ENCODE measurements around the gene ADAM22. TPM values are rescaled to one million over a fixed set of nuclear protein-coding genes. Genes with fewer than 3 reads are reported as not detected.

ADAM22 gene
- polyA plus RNA-seq, 2 of the 4 experiments (the other 2 are of a cell fraction) = 0.53 to 0.59 TPM

DNA sequence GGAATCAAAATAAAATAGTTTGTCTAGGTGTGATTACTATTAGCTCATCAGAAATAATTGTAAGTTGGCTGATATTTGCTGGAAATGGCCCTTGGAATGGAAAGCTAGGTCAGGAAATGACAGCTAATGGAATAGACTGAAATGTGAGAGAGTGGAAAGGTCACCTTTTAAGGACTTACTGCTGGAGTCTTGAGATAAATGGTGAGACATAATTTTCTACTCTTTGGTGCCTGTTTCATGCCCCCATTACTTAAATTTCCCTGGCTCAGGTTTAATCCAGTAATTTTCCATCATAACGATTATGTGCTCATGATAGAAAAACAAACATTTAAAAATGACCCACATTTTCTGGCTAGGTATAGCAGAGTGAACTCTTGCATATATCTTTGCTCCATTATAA is 123.6 kb downstream of the ADAM22 start:
- ATAC-seq (no peak), FAIRE-seq (no peak), DNase-seq (ENCODE audit: low read depth in 1 of 2, low spot score in 1 of 2) (no peak)
- no peak for TF ChIP-seq JUNB (IDR thresholded peaks at IDR 0.05)
- TF ChIP-seq CEBPB (IDR thresholded peaks at IDR 0.05) = no peak
- ChIA-PET POLR2A (no interaction called here), CTCF (no interaction called here)
- WGBS (ENCODE audit: missing lambda C conversion rate) = 5% methylated on average over 1 of the region's 1 CpG
- Histone ChIP-seq H3K4me3 (no peak overlapping the region), H3K27ac (no peak overlapping the region), H3K9me3 (no peaks in the 10 kb centered on the region), H3K4me1 (no peaks in the 10 kb centered on the region), H3K4me2 (no peak overlapping the region)

DNA sequence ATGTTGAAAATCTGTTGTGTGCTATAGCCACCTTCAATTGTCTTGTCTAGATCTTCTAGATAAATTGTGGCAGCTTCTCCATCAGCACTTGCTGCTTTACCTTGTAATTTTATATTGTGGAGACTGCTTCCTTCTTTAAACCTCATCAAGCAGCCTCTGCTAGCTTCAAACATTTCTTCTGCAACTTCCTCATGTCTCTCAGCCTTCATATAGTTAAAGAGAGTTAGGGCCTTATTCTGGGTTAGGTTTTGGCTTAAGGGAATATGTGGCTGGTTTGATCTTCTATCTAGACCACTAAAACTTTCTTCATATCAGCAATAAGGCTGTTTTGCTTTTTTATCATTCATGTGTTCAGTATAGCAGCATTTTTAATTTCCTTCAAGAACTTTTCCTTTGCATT is 128.2 kb downstream of the ADAM22 start:
- POLR2A ChIA-PET = no interaction called here
- no peak for DNase-seq (ENCODE audit: low read depth in 1 of 2, low spot score in 1 of 2)
- TF ChIP-seq RFX5 (IDR thresholded peaks at IDR 0.05) (no peak), HEYL (CRISPR knock-in tag; IDR thresholded peaks at IDR 0.05) (no peak), ZC3H11A (IDR thresholded peaks at IDR 0.05) (no peak), MAFK (IDR thresholded peaks at IDR 0.05; ENCODE audit: partially characterized antibody) (no peak)
- Histone ChIP-seq H3K4me2 (no peak overlapping the region), H3K4me3 (no peak overlapping the region), H3K27ac (no peak overlapping the region), H3K9me3 (no peaks in the 10 kb centered on the region), H3K4me1 (no peaks in the 10 kb centered on the region)
- no peak for ATAC-seq
- FAIRE-seq = no peak
- CTCF ChIA-PET = no interaction called here

DNA sequence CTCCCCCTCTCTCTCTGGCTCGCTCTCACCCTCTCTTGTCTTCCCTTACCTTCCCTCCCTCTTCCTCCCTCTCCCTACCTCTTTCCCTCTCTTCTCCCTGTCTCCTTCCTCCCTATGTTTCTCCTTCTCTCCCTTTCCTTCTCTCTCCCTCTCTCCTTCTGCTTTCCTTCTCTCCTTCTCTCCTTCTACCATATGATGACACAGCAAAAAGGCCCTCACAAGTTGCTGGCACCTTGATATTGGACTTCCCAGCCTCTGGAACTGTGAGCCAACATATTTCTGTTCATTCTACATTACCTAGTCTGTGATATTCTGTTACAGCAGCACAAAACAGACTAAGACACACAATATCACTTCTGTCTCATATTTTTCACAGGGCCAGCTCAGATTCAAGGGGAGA is 135.0 kb downstream of the ADAM22 start:
- Histone ChIP-seq H3K4me3 (no peak overlapping the region), H3K9me3 (no peaks in the 10 kb centered on the region), H3K4me2 (no peak overlapping the region), H3K27ac (no peak overlapping the region), H3K4me1 (no peaks in the 10 kb centered on the region)
- FAIRE-seq (no peak), ATAC-seq (no peak), DNase-seq (ENCODE audit: low read depth in 1 of 2, low spot score in 1 of 2) (no peak)
- POLR2A ChIA-PET = no interaction called here
- TF ChIP-seq ZNF302 (CRISPR knock-in tag; IDR thresholded peaks at IDR 0.05) (no peak), MAFK (IDR thresholded peaks at IDR 0.05; ENCODE audit: partially characterized antibody) (peak; percentile 81)
- CTCF ChIA-PET = no interaction called here
- 5% methylated on average over 1 of the region's 1 CpG for WGBS (ENCODE audit: missing lambda C conversion rate)

DNA sequence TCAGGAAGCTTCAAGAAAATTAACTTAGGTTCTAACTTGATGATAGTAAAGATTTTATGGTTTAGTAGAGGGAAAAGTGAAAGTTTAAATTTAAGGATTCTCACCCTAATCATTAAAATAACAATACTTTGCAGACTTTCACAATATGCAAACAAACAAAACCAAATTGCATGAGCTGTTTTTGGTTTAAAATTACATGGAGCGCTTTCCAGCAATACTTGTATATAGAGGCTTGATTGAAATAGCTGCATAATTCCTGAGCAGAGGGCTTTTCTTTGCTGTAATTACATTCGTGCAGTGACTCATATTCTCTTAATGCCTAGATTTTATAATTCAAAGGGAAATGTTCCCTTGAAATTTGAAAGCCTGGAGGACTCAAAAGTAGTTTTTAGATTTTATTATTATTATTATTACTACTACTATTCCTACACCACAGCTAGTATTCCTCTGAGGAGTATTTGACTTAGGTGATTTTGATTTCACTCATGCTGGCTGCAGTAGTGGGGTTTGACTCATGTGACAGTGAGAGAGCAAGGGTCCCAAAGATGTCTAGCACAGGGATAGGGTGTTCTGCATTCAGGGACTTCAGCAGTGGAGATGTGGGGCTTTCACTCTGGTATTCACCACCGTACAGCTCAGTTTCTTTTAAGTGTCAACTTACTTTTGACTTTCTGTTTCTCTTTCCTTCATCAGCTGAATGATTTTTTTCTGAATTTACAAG is 138.1 kb downstream of the ADAM22 start:
- ATAC-seq = no peak
- 30% methylated on average over 3 of the region's 3 CpGs for WGBS (ENCODE audit: missing lambda C conversion rate)

More for the DNA sequence above, 138.1 kb downstream of the ADAM22 start:
- Histone ChIP-seq H3K27ac (no peak overlapping the region), H3K9me3 (no peaks in the 10 kb centered on the region), H3K4me1 (no peaks in the 10 kb centered on the region), H3K4me3 (no peak overlapping the region), H3K4me2 (no peak overlapping the region)
- CTCF ChIA-PET = interaction anchor here (0.6 kb wide), 1 partner anchor 536 kb away, joined by 3 read pairs; no protein-coding TSS in a partner anchor
- no peak for FAIRE-seq
- TF ChIP-seq, protein P1, sequence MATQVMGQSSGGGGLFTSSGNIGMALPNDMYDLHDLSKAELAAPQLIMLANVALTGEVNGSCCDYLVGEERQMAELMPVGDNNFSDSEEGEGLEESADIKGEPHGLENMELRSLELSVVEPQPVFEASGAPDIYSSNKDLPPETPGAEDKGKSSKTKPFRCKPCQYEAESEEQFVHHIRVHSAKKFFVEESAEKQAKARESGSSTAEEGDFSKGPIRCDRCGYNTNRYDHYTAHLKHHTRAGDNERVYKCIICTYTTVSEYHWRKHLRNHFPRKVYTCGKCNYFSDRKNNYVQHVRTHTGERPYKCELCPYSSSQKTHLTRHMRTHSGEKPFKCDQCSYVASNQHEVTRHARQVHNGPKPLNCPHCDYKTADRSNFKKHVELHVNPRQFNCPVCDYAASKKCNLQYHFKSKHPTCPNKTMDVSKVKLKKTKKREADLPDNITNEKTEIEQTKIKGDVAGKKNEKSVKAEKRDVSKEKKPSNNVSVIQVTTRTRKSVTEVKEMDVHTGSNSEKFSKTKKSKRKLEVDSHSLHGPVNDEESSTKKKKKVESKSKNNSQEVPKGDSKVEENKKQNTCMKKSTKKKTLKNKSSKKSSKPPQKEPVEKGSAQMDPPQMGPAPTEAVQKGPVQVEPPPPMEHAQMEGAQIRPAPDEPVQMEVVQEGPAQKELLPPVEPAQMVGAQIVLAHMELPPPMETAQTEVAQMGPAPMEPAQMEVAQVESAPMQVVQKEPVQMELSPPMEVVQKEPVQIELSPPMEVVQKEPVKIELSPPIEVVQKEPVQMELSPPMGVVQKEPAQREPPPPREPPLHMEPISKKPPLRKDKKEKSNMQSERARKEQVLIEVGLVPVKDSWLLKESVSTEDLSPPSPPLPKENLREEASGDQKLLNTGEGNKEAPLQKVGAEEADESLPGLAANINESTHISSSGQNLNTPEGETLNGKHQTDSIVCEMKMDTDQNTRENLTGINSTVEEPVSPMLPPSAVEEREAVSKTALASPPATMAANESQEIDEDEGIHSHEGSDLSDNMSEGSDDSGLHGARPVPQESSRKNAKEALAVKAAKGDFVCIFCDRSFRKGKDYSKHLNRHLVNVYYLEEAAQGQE (IDR thresholded peaks at IDR 0.05) = no peak
- TF ChIP-seq RFX5 (IDR thresholded peaks at IDR 0.05) = no peak
- TF ChIP-seq, protein P2, sequence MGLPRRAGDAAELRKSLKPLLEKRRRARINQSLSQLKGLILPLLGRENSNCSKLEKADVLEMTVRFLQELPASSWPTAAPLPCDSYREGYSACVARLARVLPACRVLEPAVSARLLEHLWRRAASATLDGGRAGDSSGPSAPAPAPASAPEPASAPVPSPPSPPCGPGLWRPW (IDR thresholded peaks at IDR 0.05) = no peak
- no peak for TF ChIP-seq JUNB (IDR thresholded peaks at IDR 0.05)
- no peak for TF ChIP-seq EHF (CRISPR knock-in tag; IDR thresholded peaks at IDR 0.05)
- TF ChIP-seq ZFP36 (IDR thresholded peaks at IDR 0.05; ENCODE audit: borderline replicate concordance, partially characterized antibody) = no peak
- no peak for TF ChIP-seq RAD21 (conservative IDR thresholded peaks at IDR 0.05 in 1 of 2, IDR thresholded peaks at IDR 0.05 in 1 of 2)
- TF ChIP-seq KDM1A (IDR thresholded peaks at IDR 0.05; ENCODE audit: low read depth) = no peak
- TF ChIP-seq EHMT2 (IDR thresholded peaks at IDR 0.05; ENCODE audit: low read depth) = no peak
- TF ChIP-seq PHF8 (IDR thresholded peaks at IDR 0.05; ENCODE audit: borderline replicate concordance, low read depth) = no peak
- TF ChIP-seq NPAS2 (CRISPR knock-in tag; IDR thresholded peaks at IDR 0.05; ENCODE audit: borderline replicate concordance) = no peak
- no peak for TF ChIP-seq ZC3H11A (IDR thresholded peaks at IDR 0.05)
- TF ChIP-seq SMC3 (IDR thresholded peaks at IDR 0.05) = no peak
- no peak for TF ChIP-seq POLR2A (IDR thresholded peaks at IDR 0.05; ENCODE audit: low read length)
- TF ChIP-seq FOSB (CRISPR knock-in tag; IDR thresholded peaks at IDR 0.05) = no peak
- DNase-seq (ENCODE audit: low read depth in 1 of 2, low spot score in 1 of 2) = no peak
- POLR2A ChIA-PET = no interaction called here

Measured in A549 (cell line).